SU-DHL-6 (cell line): ENCODE results near the gene CD247.

Experiments used
- H2AFZ ChIP-seq: fragments of 200-600 bp; sonication (generic); 2 replicates; pipeline ENCODE4 v1.6.1; 2014; ENCODE audit warnings: low read depth, mild to moderate bottlenecking, moderate library complexity, mixed read lengths, antibody characterized with exemption, low read length; ENCODE audit not compliant: severe bottlenecking
- H3F3A ChIP-seq: fragments of 200-600 bp; shearing (Covaris generic); 2 replicates; pipeline ENCODE4 v1.6.0; 2016; ENCODE audit warnings: antibody characterized with exemption, mild to moderate bottlenecking; ENCODE audit not compliant: insufficient read depth
- H3K27ac ChIP-seq: fragments of 200-600 bp; sonication (generic); 2 replicates; pipeline ENCODE4 v1.5.1; 2016; ENCODE audit warnings: low read depth, mild to moderate bottlenecking, low read length, moderate library complexity, mixed read lengths
- H3K27me3 ChIP-seq: fragments of 200-600 bp; sonication (generic), shearing (Covaris generic); 2 replicates; pipeline ENCODE4 v1.6.0; 2014; ENCODE audit warnings: mild to moderate bottlenecking, low read length
- H3K36me3 ChIP-seq: fragments of 200-600 bp; sonication (generic); 2 replicates; pipeline ENCODE4 v1.6.1; 2014; ENCODE audit warnings: mild to moderate bottlenecking, low read length, mixed read lengths
- H3K4me2 ChIP-seq: fragments of 300-600, 200-600 bp; shearing (Covaris generic), sonication (generic); 2 replicates; pipeline ENCODE4 v1.6.0; 2014; ENCODE audit warnings: low read length, low read depth, mild to moderate bottlenecking; ENCODE audit not compliant: poor library complexity, severe bottlenecking
- H3K4me3 ChIP-seq: fragments of 200-600 bp; sonication (generic); 2 replicates; pipeline ENCODE4 v1.5.1; 2014; ENCODE audit warnings: antibody characterized with exemption, low read length, mild to moderate bottlenecking, mixed read lengths; ENCODE audit not compliant: insufficient read depth, poor library complexity, severe bottlenecking
- H3K79me2 ChIP-seq: fragments of 200-600 bp; sonication (generic); 2 replicates; pipeline ENCODE4 v1.6.1; 2014; ENCODE audit warnings: mild to moderate bottlenecking, low read length, moderate library complexity; ENCODE audit not compliant: insufficient read depth
- H3K9ac ChIP-seq: fragments of 200-600 bp; sonication (generic); 2 replicates; pipeline ENCODE4 v1.7.0; 2014; ENCODE audit warnings: mild to moderate bottlenecking, low read length
- H3K9me2 ChIP-seq: fragments of 200-600 bp; sonication (generic); replicated peaks from 2 replicates; pipeline ENCODE4 v1.6.1; 2014; ENCODE audit warnings: low read length; ENCODE audit not compliant: insufficient read depth
- H3K9me3 ChIP-seq: fragments of 200-600 bp; sonication (generic); 2 replicates; pipeline ENCODE4 v1.6.1; 2014; ENCODE audit warnings: low read length, mixed read lengths; ENCODE audit not compliant: insufficient read depth
- H4K20me1 ChIP-seq: fragments of 200-600 bp; sonication (generic); 2 replicates; pipeline ENCODE4 v1.6.1; 2014; ENCODE audit warnings: low read depth, mild to moderate bottlenecking, antibody characterized with exemption, low read length, moderate library complexity, mixed read lengths
- CTCF ChIP-seq: fragments of 200-600 bp; sonication (generic); IDR thresholded peaks from one replicate; pipeline ENCODE4 v1.5.1; 2017; ENCODE audit warnings: antibody characterized with exemption, mild to moderate bottlenecking, low read length, moderate library complexity; ENCODE audit not compliant: insufficient read depth, poor library complexity, severe bottlenecking
- EZH2phosphoT487 ChIP-seq: fragments of 200-600 bp; sonication (generic), shearing (Covaris generic); conservative IDR thresholded peaks from 2 replicates; pipeline ENCODE4 v1.6.1; 2018; ENCODE audit warnings: mild to moderate bottlenecking, antibody characterized with exemption, low read length, moderate library complexity, mixed read lengths

CD247 gene

GRCh38 chr1:167472752-167473521 lies 45.4 kb downstream of the CD247 start:
- H3K36me3 ChIP-seq, result no peaks in the 10 kb centered on the region
- H3K9me2 ChIP-seq, result no peaks in the 10 kb centered on the region
- H3K79me2 ChIP-seq, result no peaks in the 10 kb centered on the region
- no peak overlapping the region for H3K4me3 ChIP-seq
- TF ChIP-seq EZH2phosphoT487 (no peak), CTCF (no peak)
- H2AFZ ChIP-seq, result no peak overlapping the region
- H4K20me1 ChIP-seq, result no peaks in the 10 kb centered on the region
- no peak overlapping the region for H3K4me2 ChIP-seq
- H3K9me3 ChIP-seq, result no peaks in the 10 kb centered on the region
- no peak overlapping the region for H3K27ac ChIP-seq
- H3K9ac ChIP-seq, result no peak overlapping the region
- H3F3A ChIP-seq, result no peaks in the 10 kb centered on the region
- no peaks in the 10 kb centered on the region for H3K27me3 ChIP-seq

- H3K27me3 ChIP-seq, result no peaks in the 10 kb centered on the region
- no peaks in the 10 kb centered on the region for H3K79me2 ChIP-seq
- no peak overlapping the region for H3K4me2 ChIP-seq
- TF ChIP-seq EZH2phosphoT487 (no peak), CTCF (no peak)
- no peak overlapping the region for H3K27ac ChIP-seq
- H3K9ac ChIP-seq, result no peak overlapping the region
- no peaks in the 10 kb centered on the region for H3F3A ChIP-seq
- H3K9me3 ChIP-seq, result no peaks in the 10 kb centered on the region
- H3K4me3 ChIP-seq, result no peak overlapping the region
- no peak overlapping the region for H2AFZ ChIP-seq
- H3K9me2 ChIP-seq, result no peaks in the 10 kb centered on the region
- no peaks in the 10 kb centered on the region for H3K36me3 ChIP-seq
- H4K20me1 ChIP-seq, result no peaks in the 10 kb centered on the region
These were observed 46.8 kb downstream of the CD247 start for GRCh38 chr1:167471568-167471967.

- H3K36me3 ChIP-seq, result no peaks in the 10 kb centered on the region
- no peak overlapping the region for H3K27ac ChIP-seq
- no peaks in the 10 kb centered on the region for H3K9me2 ChIP-seq
- H3K27me3 ChIP-seq, result no peaks in the 10 kb centered on the region
- TF ChIP-seq EZH2phosphoT487 (no peak), CTCF (no peak)
- H3K79me2 ChIP-seq, result no peaks in the 10 kb centered on the region
- no peak overlapping the region for H2AFZ ChIP-seq
- no peak overlapping the region for H3K9ac ChIP-seq
- H4K20me1 ChIP-seq, result no peaks in the 10 kb centered on the region
- H3F3A ChIP-seq, result no peaks in the 10 kb centered on the region
- no peaks in the 10 kb centered on the region for H3K9me3 ChIP-seq
- H3K4me3 ChIP-seq, result no peak overlapping the region
- H3K4me2 ChIP-seq, result no peak overlapping the region
These were observed 48.9 kb downstream of the CD247 start for GRCh38 chr1:167469280-167469965.
